ENCODE results near the gene FOXR1.

DNA sequence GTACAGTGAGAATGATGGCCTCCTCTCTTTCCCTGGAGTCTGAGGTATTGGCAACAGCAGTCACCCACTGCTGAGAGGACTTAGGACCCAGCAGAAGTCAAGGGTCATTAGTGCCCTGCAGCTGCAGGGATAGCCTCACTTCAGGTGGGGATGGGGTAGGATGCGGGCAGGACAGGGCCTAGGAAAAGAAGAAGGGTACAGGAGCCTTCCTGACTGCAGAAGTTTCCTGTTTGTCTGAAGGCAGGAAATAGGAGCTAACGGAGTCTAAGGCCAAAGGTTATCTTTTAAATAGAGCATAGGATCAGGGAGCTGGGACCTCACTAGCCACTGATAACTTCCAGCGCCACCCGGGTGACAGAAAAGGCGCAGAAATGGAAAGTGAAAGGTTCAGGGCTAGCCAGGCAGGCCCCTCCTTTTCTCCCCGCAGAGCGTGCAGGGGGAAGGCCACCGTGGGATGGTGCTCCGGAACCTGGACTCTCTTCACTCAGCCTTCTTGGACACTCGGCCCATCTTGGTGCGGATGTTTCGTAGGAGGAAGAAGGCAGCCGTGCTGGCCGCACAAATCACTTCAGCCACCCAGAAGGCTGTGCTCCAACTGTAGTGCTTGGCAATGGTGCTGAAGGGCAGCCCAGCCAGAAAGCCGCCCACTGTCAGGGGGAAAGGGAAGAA is 53.0 kb downstream of the FOXR1 start:
- TF ChIP-seq, protein P1, sequence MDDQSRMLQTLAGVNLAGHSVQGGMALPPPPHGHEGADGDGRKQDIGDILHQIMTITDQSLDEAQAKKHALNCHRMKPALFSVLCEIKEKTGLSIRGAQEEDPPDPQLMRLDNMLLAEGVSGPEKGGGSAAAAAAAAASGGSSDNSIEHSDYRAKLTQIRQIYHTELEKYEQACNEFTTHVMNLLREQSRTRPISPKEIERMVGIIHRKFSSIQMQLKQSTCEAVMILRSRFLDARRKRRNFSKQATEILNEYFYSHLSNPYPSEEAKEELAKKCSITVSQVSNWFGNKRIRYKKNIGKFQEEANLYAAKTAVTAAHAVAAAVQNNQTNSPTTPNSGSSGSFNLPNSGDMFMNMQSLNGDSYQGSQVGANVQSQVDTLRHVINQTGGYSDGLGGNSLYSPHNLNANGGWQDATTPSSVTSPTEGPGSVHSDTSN (CRISPR knock-in tag; IDR thresholded peaks at IDR 0.05): no peak
- no peak for TF ChIP-seq ZNF777 (tag by site-specific recombination; IDR thresholded peaks at IDR 0.05; ENCODE audit: borderline replicate concordance)

All from HEK293 (cell line).